ENCODE data around the gene ANKRA2.
"Not testable (repeated sequence)": the region's sequence is repeated elsewhere in the genome, so short reads cannot be mapped to it uniquely, and the experiment has no call there.

ANKRA2 gene

GRCh38 chr5:73545403-73545779 is 20.0 kb downstream of the ANKRA2 start:
- no peak for DNase-seq (ENCODE audit: low read depth)

- no peak for DNase-seq (ENCODE audit: low read depth)
Measured at GRCh38 chr5:73544429-73545402, 20.7 kb downstream of the ANKRA2 start.

GRCh38 chr5:73542020-73542419 is 23.4 kb downstream of the ANKRA2 start:
- DNase-seq (ENCODE audit: low read depth): no peak

GRCh38 chr5:73540192-73540591 is 25.2 kb downstream of the ANKRA2 start:
- peak; percentile 83 for DNase-seq (ENCODE audit: low read depth)

- DNase-seq (ENCODE audit: low read depth): no peak
Measured at GRCh38 chr5:73539730-73540129, 25.7 kb downstream of the ANKRA2 start.

- no peak for DNase-seq (ENCODE audit: low read depth)
Measured at GRCh38 chr5:73534971-73535370, 30.5 kb downstream of the ANKRA2 start.

GRCh38 chr5:73534011-73534644 is 31.3 kb downstream of the ANKRA2 start:
- peak; percentile 52 for DNase-seq (ENCODE audit: low read depth)

GRCh38 chr5:73532195-73532594 is 33.2 kb downstream of the ANKRA2 start:
- no peak for DNase-seq (ENCODE audit: low read depth)

GRCh38 chr5:73531356-73531755 is 34.1 kb downstream of the ANKRA2 start:
- DNase-seq (ENCODE audit: low read depth): peak; percentile 43

GRCh38 chr5:73529081-73529480 is 36.4 kb downstream of the ANKRA2 start:
- DNase-seq (ENCODE audit: low read depth): no peak

- no peak for DNase-seq (ENCODE audit: low read depth)
Measured at GRCh38 chr5:73528248-73528647, 37.2 kb downstream of the ANKRA2 start.

GRCh38 chr5:73525606-73526203 is 39.7 kb downstream of the ANKRA2 start:
- peak; percentile 38 for DNase-seq (ENCODE audit: low read depth)

- peak; percentile 20 for DNase-seq (ENCODE audit: low read depth)
Measured at GRCh38 chr5:73523861-73524260, 41.6 kb downstream of the ANKRA2 start.

- DNase-seq (ENCODE audit: low read depth): no peak
Measured at GRCh38 chr5:73522989-73523388, 42.5 kb downstream of the ANKRA2 start.

- peak; percentile 84 for DNase-seq (ENCODE audit: low read depth)
Measured at GRCh38 chr5:73519531-73520283, 45.7 kb downstream of the ANKRA2 start.

- no peak for DNase-seq (ENCODE audit: low read depth)
Measured at GRCh38 chr5:73515232-73515631, 50.2 kb downstream of the ANKRA2 start.

- no peak for DNase-seq (ENCODE audit: low read depth)
Measured at GRCh38 chr5:73514418-73514817, 51.0 kb downstream of the ANKRA2 start.

GRCh38 chr5:73513996-73514395 is 51.4 kb downstream of the ANKRA2 start:
- no peak for DNase-seq (ENCODE audit: low read depth)

- DNase-seq (ENCODE audit: low read depth): not testable (repeated sequence)
Measured at GRCh38 chr5:73508521-73508920, 56.9 kb downstream of the ANKRA2 start.

GRCh38 chr5:73507062-73507461 is 58.4 kb downstream of the ANKRA2 start:
- no peak for DNase-seq (ENCODE audit: low read depth)

GRCh38 chr5:73506459-73506955 is 58.9 kb downstream of the ANKRA2 start:
- DNase-seq (ENCODE audit: low read depth): no peak

All from EH (cell line).